NCI-H2029 treated with DMSO at 0.1 percent for 48 hours (cell line): ENCODE results near the gene NLRP4.

Experiments used
- DNase-seq: peaks from one replicate; lab custom pipeline; 2025; lab: John Stamatoyannopoulos, UW

NLRP4 gene

GRCh38 chr19:55836340-55836739 lies at the start of gene NLRP4:
Gene NLRP4, plus strand, starts transcription at chr19:55836540. Its CDS starts 15,541 bp downstream, at chr19:55852081.
- no peak for DNase-seq

DNA sequence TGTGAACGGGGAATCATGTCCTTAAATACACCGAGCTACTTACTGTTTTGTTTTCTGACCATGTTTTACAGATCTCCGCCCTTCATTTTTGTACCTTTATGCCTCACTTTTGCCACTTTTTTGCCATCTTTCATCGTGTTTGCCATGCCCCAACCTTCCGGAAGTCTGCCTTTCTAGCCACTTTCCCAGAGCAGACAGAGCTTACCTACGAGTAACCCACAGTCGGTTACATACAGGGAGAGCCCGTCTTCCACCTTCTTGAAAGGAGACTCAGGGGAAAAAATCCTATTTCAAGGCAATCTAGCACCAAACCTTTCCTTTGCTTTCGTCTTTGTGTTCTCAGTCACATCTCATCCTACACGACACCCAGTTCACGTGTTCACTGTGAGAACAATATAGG lies 41.3 kb upstream of the NLRP4 start:
- DNase-seq, result no peak

GRCh38 chr19:55801416-55801815 lies 34.9 kb upstream of the NLRP4 start:
- no peak for DNase-seq

GRCh38 chr19:55802281-55802680 lies 34.1 kb upstream of the NLRP4 start:
- no peak for DNase-seq

DNA sequence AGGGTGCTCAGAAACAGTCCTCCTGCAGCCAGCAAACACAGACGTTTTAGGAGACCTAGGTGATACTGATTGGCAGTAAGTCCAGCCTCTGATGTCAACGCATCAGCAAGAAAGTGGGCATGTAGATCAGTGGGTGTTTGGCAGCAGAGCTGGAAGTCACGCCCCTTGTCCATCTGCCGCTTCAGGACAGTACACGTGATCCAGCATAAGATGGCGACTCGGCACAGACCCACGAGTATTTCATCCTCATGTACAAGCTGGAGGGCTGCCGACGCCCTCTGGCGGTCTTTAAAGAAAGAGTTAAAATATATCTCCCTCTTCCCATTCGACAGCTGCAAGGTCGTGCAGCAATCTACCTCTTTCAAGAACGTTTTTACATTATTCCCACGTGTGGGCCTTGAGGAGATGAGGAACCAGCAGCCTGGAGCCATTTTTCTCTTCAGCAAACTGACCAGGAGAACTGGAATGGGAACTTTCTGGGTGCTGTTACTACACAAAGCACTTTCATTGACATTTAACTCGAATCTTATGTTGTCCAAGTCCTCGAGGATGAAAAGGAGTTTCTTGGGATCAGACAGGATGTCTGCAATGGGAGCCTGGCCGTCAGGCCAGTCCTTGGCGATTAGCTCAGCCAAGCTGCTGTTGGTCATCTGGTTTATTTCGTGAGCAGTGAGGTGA lies 26.8 kb upstream of the NLRP4 start:
- DNase-seq, result peak; percentile 63

DNA sequence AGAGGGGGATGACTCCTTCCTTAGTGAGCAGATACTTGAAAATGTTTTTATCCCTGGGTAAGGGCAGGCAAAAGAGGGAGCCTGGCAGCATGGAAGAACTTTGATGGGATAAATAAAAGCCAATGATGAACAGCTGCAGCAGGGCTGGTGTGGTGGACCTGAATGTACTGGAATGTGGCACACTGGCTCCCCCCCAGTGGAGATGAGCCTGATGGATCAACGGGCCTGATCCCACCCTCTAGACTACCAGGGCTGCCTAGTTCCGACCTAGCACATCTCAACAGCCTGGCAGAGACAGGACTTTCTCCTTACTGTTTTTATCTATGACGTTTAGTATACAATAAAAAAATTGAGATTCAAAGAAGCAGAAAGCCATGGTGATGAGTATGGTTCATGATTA lies 25.0 kb upstream of the NLRP4 start:
- DNase-seq, result no peak

GRCh38 chr19:55812449-55812848 lies 23.9 kb upstream of the NLRP4 start:
- DNase-seq, result no peak

GRCh38 chr19:55813906-55814305 lies 22.4 kb upstream of the NLRP4 start:
- no peak for DNase-seq

GRCh38 chr19:55820037-55820436 lies 16.3 kb upstream of the NLRP4 start:
- no peak for DNase-seq

DNA sequence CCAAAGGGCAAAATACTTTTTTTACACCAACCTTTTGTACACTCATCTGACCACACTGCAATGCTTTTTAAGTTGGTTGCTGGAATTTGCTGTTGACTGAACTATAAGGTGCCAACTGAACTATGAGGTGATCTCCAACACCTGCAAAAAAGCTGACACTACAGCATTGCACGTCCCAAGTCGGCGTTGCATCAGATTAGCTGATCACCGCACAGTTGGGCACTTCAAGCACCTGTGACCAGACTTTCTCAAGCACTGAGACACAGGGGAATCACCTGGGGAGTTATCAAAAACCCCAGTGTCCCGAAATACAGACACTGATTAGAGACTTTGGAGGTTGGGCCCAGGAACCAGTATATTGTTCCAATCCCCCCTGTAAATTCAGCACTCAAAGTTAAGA lies 5.7 kb upstream of the NLRP4 start:
- DNase-seq, result no peak

- no peak for DNase-seq
Measured at GRCh38 chr19:55831846-55832245, 4.5 kb upstream of the NLRP4 start, which contains the start of gene NLRP11. Gene NLRP11, minus strand, starts transcription at chr19:55831999. Its CDS starts 13,825 bp downstream, at chr19:55818174.

GRCh38 chr19:55832676-55833075 lies 3.7 kb upstream of the NLRP4 start:
- no peak for DNase-seq

GRCh38 chr19:55838251-55838650 lies 1.9 kb downstream of the NLRP4 start:
- DNase-seq, result no peak

GRCh38 chr19:55838906-55839305 lies 2.6 kb downstream of the NLRP4 start:
- DNase-seq, result no peak

DNA sequence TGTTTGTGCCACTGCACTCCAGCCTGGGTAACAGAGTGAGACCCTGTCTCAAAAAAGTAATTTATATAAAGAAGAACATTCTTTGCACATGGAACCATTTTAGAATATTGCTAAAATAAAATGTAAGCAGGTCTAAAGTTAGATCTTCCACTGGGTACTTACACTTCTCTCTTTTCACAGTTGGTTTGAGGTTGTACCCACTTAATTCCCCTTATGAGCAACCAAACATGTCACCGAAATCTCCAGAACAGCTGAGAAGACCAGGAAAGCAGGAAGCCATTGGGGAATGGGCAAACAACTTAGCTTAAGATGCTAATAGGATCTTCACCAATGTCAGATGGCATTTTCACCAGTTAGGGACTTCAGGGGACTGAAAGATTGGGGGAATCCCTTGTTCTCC lies 18.8 kb downstream of the NLRP4 start:
- DNase-seq, result no peak

DNA sequence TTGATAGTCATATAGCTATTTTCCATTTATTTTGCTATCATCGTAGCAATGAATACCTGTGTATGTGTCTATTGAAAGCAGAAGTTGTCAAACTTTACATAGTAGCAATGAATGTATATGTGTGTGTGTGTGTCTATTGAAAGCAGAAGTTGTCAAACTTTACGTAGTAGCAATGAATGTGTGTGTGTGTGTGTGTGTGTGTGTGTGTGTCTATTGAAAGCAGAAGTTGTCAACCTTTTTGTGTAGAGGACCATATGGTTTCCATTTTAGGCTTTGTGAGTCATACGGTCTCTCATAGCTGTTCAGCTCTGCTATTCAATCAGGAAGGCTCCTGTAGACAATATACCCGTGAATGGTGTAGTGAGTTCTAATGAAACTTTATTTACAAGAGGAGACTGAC lies 20.8 kb downstream of the NLRP4 start:
- no peak for DNase-seq

GRCh38 chr19:55857974-55858373 lies 21.6 kb downstream of the NLRP4 start:
- no peak for DNase-seq

GRCh38 chr19:55858401-55858800 lies 22.1 kb downstream of the NLRP4 start:
- DNase-seq, result no peak

GRCh38 chr19:55858969-55859368 lies 22.6 kb downstream of the NLRP4 start:
- DNase-seq, result no peak

DNA sequence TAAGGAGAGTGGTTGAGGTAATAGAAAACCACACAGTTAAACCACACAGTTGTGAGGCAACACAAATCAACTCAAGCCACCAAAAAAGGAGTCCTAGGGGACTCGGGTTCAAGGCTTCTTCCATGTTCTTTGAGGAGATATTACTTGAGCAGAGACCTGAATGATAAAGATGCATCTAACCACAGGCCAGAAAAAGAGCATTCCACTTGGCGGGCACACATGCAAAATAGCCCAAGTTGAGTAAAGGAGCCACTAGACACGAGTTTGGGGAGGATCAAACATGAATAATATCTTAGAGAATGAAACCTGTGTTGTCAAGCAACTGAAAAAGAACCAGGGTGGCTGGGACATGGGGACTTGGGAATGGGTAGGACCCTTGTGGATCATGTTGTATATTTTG lies 30.2 kb downstream of the NLRP4 start:
- no peak for DNase-seq

DNA sequence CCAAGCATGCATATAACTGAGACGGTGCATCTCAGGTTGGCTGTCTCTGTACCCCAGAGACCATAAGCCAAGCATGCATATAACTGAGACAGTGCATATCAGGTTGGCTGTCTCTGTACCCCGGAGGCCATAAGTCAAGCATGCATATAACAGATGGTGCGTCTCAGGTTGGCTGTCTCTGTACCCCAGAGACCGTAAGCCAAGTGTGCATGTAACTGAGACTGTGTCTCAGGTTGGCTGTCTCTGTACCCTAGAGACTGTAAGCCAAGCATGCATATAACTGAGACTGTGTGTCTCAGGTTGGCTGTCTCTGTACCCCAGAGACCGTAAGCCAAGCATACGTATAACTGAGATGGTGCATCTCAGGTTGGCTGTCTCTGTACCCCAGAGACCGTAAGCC lies 30.8 kb downstream of the NLRP4 start:
- DNase-seq, result no peak

GRCh38 chr19:55870736-55871135 lies 34.4 kb downstream of the NLRP4 start:
- DNase-seq, result no peak

- DNase-seq, result no peak
Measured at GRCh38 chr19:55877211-55877610, 40.9 kb downstream of the NLRP4 start.

DNA sequence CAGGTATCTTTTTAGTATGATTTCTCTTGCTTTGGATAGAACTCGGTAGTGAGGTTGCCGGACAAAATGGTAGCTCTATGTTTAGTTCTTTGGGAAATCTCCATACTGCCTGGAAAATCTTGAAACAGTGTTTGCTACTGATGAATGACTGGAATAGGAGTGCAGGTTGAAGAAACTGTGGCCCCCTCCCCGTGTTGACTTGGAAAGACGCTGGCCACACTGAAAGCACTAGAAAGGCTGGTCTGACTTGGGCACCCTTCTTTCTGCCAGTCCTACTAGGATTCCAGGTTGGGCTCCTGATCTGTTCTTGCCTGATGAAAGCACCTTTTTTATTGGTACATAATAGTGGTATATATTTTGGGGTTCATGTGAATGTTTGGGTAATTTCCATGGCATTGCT lies 46.3 kb downstream of the NLRP4 start:
- no peak for DNase-seq
